Progenitor cell of endocrine pancreas (in vitro differentiated cells): ENCODE measurements around the gene ZNF311. TPM values are rescaled to one million over a fixed set of nuclear protein-coding genes. Genes with fewer than 3 reads are reported as not detected.
"Not testable (repeated sequence)": the region's sequence is repeated elsewhere in the genome, so short reads cannot be mapped to it uniquely, and the experiment has no call there.

Source experiments
- DNase-seq: peaks from one replicate; pipeline ENCODE4 v3.0.0; 2021; ENCODE audit warnings: low spot score; ENCODE audit not compliant: unreplicated experiment
- H3K27ac Mint-ChIP-seq: 2 replicates; pipeline ENCODE4 v1.8.0; 2021; ENCODE audit warnings: mild to moderate bottlenecking, moderate library complexity, mixed read lengths
- H3K27me3 Mint-ChIP-seq: 2 replicates; pipeline ENCODE4 v1.8.0; 2021; ENCODE audit warnings: mixed read lengths
- H3K36me3 Mint-ChIP-seq: 2 replicates; pipeline ENCODE4 v1.8.0; 2022; ENCODE audit warnings: mixed read lengths; ENCODE audit not compliant: insufficient read depth
- H3K4me1 Mint-ChIP-seq: 2 replicates; pipeline ENCODE4 v1.8.0; 2021; ENCODE audit warnings: low read depth, mixed read lengths
- H3K4me3 Mint-ChIP-seq: 2 replicates; pipeline ENCODE4 v1.8.0; 2021; ENCODE audit warnings: low read depth, mild to moderate bottlenecking, moderate library complexity, mixed read lengths
- H3K9me3 Mint-ChIP-seq: 2 replicates; pipeline ENCODE4 v1.8.0; 2021; ENCODE audit warnings: low read depth, mixed read lengths
- total RNA-seq: library from RNA; stranded (reverse); gene quantifications from 2 replicates; pipeline ENCODE4 v1.2.1, GENCODE V29; 2021
- TF ChIP-seq, protein P1 (sequence below): fragments of 200-600 bp; sonication (generic); IDR thresholded peaks from one replicate; pipeline ENCODE4 v1.5.0; 2021; ENCODE audit warnings: antibody characterized with exemption, mild to moderate bottlenecking; ENCODE audit not compliant: unreplicated experiment

ZNF311 gene
- total RNA-seq, 1 donor from 2014 or later, result 0.91 TPM

DNA sequence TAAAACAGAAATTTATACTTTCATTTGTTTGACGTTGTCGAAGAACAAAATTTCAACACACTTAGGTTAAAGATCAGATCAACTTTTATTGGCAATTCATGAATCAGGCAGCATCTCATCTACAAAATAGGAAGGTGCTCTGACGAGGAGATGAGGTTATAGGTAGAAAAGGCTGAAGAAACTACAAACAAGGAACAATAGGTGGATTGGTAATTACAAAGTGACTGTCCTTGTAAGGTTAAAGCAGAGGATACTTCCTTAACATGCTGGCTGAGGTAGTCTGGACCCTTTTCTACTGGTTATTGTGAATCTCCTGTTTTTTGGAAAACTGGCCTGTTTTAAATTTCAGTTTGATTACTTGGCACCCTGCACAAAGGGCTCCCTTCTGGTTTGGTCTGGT, 48.8 kb downstream of the ZNF311 start:
- TF ChIP-seq, protein P1, sequence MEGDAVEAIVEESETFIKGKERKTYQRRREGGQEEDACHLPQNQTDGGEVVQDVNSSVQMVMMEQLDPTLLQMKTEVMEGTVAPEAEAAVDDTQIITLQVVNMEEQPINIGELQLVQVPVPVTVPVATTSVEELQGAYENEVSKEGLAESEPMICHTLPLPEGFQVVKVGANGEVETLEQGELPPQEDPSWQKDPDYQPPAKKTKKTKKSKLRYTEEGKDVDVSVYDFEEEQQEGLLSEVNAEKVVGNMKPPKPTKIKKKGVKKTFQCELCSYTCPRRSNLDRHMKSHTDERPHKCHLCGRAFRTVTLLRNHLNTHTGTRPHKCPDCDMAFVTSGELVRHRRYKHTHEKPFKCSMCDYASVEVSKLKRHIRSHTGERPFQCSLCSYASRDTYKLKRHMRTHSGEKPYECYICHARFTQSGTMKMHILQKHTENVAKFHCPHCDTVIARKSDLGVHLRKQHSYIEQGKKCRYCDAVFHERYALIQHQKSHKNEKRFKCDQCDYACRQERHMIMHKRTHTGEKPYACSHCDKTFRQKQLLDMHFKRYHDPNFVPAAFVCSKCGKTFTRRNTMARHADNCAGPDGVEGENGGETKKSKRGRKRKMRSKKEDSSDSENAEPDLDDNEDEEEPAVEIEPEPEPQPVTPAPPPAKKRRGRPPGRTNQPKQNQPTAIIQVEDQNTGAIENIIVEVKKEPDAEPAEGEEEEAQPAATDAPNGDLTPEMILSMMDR, result no peak
- Mint-ChIP-seq H3K9me3 (no peaks in the 10 kb centered on the region), H3K27ac (no peak overlapping the region), H3K36me3 (no peaks in the 10 kb centered on the region), H3K4me1 (peaks cover 2% of the 10 kb centered on the region), H3K27me3 (no peaks in the 10 kb centered on the region), H3K4me3 (no peak overlapping the region)
- DNase-seq, result no peak

DNA sequence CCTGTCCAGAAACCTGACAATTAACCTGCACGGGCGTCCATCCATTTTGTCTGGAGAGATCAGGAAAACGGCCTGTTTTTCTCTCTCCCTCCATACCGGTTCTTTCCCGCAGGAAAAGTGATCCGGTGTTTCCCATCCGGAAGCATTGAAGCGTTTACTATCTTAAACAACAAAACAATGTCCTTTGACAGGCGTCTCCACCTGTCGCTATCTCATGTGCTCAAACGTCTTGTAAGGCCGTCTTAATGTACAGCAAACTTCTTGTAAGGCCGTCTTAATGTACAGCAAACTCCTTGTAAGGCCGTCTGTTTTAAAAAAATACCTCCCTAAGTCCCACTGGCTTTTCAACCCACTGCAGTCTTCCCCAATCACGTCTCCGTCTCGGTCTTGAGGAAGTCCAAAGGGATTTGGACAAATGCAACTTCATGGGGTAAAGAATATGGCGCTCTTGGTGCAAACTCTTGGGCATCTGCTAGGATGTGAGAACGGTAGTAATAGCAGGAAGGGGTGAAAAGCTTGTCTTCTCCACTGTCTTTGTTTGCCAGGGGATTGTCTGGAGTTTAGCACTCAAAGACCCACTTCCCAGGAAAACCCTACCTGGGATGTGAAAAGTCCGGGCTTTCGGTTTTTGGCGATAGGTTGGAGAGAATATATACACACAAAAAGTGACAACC, 51.4 kb downstream of the ZNF311 start:
- Mint-ChIP-seq H3K36me3 (no peaks in the 10 kb centered on the region), H3K4me1 (peaks cover 2% of the 10 kb centered on the region), H3K27ac (peak overlapping the region; percentile 98), H3K9me3 (peaks cover 3% of the 10 kb centered on the region), H3K27me3 (no peaks in the 10 kb centered on the region), H3K4me3 (peak overlapping the region; percentile 85)
- no peak for DNase-seq
- TF ChIP-seq, protein P1, result no peak

DNA sequence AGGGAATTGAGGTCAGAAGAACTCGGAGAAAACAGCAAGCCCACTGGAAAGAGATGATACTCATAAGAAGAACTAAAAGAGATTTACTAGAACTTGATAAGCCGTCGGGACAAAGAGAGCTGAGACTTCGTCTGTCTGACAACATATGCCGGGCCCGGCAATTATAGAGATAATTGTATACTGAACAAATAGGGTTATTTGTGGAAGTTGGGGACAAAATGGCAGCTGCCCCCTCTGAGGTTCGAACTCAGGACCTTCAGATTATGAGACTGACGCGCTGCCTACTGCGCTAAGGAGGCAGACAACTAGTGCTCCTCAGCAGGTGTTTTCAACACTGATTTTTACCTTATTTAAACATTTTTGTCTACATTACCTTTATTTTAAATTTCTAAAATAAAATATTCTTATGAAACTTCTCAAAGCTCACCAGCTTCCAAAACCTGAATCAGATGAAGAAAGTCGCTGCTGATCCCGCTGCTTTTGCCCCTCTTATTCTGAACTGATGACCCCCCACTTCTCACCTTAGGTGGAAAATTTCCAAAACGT, 52.0 kb downstream of the ZNF311 start:
- H3K27ac Mint-ChIP-seq, result peak overlapping the region; percentile 98
- peak overlapping the region; percentile 85 for H3K4me3 Mint-ChIP-seq
- DNase-seq, result no peak
- peaks cover 2% of the 10 kb centered on the region for H3K4me1 Mint-ChIP-seq
- H3K27me3 Mint-ChIP-seq, result no peaks in the 10 kb centered on the region
- TF ChIP-seq, protein P1, result no peak
- no peaks in the 10 kb centered on the region for H3K36me3 Mint-ChIP-seq
- peaks cover 3% of the 10 kb centered on the region for H3K9me3 Mint-ChIP-seq

DNA sequence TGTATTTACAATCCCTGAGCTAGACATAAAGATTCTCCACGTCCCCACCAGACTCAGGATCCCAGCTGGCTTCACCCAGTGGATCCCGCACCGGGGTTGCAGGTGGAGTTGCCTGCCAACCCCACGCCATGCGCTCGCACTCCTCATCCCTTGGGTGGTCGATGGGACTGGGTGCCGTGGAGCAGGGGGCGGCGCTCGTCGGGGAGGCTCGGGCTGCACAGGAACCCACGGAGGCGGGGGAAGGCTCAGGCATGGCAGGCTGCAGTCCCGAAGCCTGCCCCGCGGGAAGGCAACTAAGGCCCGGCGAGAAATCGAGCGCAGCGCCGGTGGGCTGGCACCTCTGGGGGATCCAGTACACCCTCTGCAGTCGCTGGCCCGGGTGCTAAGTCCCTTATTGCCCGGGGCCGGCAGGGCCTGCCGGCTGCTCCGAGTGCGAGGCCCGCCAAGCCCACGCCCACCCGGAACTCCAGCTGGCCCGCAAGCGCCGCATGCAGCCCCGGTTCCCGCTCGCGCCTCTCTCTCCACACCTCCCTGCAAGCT, 55.4 kb downstream of the ZNF311 start:
- not testable (repeated sequence) for H3K27me3 Mint-ChIP-seq, DNase-seq, H3K27ac Mint-ChIP-seq, H3K36me3 Mint-ChIP-seq, H3K9me3 Mint-ChIP-seq, H3K4me3 Mint-ChIP-seq
- H3K4me1 Mint-ChIP-seq, result peaks cover 11% of the 10 kb centered on the region

DNA sequence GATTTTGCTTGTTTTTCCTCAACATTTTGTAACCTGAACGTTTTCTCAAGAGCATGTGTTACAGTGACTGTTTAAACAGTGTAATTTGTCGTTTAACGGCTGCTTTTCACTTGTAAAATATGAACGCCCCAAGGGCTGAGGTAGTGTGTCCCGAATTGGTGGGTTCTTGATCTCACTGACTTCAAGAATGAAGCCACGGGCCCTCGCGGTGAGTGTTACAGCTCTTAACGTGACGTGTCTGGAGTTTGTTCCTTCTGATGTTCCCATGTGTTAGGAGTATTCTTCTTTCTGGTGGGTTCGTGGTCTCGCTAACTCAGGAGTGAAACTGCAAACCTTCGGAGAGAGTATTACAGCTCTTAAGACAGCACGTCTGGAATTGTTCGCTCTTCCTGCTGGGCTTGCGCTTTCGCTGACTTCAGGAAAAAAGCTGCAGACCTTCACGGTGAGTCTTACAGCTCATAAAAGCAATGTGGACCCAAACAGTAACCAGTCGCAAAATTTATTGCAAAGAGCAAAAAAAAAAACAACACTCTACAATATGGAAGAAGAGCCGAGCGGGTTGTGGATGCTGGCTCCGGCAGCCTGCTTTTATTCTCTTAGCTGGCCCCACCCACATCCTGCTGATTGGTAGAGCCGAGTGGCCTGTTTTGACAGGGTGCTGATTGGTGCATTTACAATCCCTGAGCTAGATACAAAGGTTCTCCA, 56.2 kb downstream of the ZNF311 start:
- Mint-ChIP-seq H3K4me1 (peaks cover 11% of the 10 kb centered on the region), H3K36me3 (no peaks in the 10 kb centered on the region), H3K27ac (no peak overlapping the region), H3K9me3 (peaks cover 3% of the 10 kb centered on the region), H3K27me3 (no peaks in the 10 kb centered on the region), H3K4me3 (no peak overlapping the region)
- DNase-seq, result no peak
- TF ChIP-seq, protein P1, result no peak
